ENCODE results near the gene SNTG2.
"Not testable (repeated sequence)": the region's sequence is repeated elsewhere in the genome, so short reads cannot be mapped to it uniquely, and the experiment has no call there.

The SNTG2 gene

GRCh38 chr2:1053786-1054185, 103.1 kb downstream of the SNTG2 start:
- DNase-seq (ENCODE audit: low spot score) = no peak

GRCh38 chr2:1054399-1054798, 103.8 kb downstream of the SNTG2 start:
- DNase-seq (ENCODE audit: low spot score) = no peak

- no peak for DNase-seq (ENCODE audit: low spot score)
These were observed 104.5 kb downstream of the SNTG2 start for GRCh38 chr2:1055014-1055595.

- no peak for DNase-seq (ENCODE audit: low spot score)
These were observed 109.7 kb downstream of the SNTG2 start for GRCh38 chr2:1060372-1060771.

GRCh38 chr2:1060987-1061386, 110.3 kb downstream of the SNTG2 start:
- no peak for DNase-seq (ENCODE audit: low spot score)

DNA sequence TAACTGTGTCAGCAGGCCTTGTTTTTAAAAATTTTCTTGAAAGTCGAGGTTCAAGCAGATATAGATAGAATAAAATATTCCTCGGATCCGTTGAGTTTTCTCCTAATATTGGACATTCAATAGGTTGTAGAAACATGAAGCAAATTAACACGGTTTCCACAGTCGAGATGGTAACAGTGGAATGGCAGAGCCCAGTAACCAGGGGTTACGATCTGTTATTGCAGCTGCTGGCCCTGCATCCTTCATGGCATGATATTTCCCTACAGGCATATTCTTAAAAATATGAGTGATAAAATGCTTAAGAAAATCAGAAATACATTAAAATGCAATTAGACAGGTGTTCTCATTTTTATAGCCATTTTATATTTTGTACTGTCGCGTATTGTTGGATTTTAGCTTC, 117.6 kb downstream of the SNTG2 start:
- DNase-seq (ENCODE audit: low spot score) = no peak

- no peak for DNase-seq (ENCODE audit: low spot score)
These were observed 118.2 kb downstream of the SNTG2 start for GRCh38 chr2:1068822-1069221.

- DNase-seq (ENCODE audit: low spot score) = no peak
These were observed 119.2 kb downstream of the SNTG2 start for GRCh38 chr2:1069847-1070246.

DNA sequence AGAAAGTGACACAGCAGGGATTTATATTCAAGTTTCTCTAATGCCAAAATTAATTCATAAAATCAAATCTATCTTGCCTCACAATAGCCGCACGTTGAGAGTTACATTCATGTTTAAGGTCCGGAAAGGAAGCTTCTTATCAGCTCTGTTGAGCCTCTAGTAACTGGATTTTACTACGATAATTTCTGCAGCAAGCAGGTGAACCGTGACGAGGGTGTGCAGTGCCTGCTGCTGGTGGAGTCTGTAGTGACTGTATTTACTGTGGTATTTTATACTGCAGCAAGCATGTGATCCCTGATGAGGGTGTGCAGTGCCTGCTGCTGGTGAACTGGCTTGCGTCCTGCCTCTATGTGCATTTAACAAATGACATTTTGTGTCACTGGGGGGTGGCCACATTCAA, 120.0 kb downstream of the SNTG2 start:
- no peak for DNase-seq (ENCODE audit: low spot score)

GRCh38 chr2:1071650-1072049, 121.0 kb downstream of the SNTG2 start:
- no peak for DNase-seq (ENCODE audit: low spot score)

- DNase-seq (ENCODE audit: low spot score) = no peak
These were observed 121.6 kb downstream of the SNTG2 start for GRCh38 chr2:1072250-1072649.

GRCh38 chr2:1077911-1078310, 127.3 kb downstream of the SNTG2 start:
- no peak for DNase-seq (ENCODE audit: low spot score)

DNA sequence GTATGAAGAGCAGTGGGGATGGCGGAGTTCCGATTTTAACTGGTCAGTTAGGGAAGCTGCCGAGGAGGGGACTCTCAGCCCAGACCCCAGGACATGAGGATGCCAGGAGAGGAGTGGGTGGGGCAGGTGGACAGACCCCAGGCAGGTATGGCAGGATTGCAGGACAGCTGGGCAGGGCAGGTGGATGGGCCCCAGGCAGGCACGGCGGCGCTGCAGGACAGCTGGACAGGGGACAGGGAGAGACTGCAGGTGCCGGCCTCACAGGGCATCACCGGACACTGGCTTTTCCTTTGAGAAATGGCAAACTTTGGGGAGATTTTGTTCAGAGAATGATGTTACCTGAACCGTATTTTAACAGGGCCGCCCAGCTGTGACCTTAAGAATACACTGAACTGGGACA, 127.7 kb downstream of the SNTG2 start:
- DNase-seq (ENCODE audit: low spot score) = no peak

DNA sequence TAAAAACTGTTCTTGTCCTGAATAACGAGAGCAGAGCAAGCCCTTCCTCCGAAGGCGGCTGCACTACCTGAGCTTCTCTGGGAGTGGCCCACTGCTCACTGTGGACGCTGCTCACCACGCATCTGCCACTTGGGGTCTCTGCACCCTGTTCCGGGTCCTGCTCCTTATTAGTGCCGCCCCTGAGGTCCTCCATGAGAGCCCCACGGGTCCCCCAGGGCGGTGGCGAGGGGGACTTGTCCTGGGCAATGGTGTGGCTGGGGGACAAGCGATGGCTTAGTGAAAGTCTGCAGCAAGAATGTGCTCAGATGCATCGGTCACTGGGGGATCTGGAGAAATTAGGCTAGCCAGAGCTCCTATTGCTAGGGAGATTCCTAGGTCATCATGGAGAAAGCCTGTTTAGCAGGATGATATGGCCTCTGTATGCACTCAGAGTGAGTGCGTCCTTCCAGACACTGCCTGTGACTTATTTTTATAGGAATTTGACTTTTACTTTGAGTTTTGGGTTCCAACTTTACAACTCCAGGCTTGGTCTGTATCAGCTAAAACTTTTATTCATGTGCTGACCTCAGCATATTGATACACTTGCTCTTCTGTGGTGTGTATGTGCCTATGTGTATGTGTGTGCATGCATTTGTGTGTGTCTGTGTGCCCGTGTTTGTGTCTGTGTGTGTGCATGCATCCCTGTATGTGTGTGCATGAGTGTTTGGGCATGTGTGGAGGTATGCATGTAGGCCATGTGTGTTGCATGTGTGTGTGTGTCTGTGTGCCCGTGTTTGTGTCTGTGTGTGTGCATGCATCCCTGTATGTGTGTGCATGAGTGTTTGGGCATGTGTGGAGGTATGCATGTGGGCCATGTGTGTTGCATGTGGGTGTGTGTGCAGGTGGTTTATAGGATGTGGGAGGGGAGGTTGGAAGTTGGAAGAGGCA, 129.5 kb downstream of the SNTG2 start:
- no peak for DNase-seq (ENCODE audit: low spot score)

GRCh38 chr2:1081451-1082225, 131.0 kb downstream of the SNTG2 start:
- DNase-seq (ENCODE audit: low spot score) = no peak

- no peak for DNase-seq (ENCODE audit: low spot score)
These were observed 132.0 kb downstream of the SNTG2 start for GRCh38 chr2:1082456-1083205.

- no peak for DNase-seq (ENCODE audit: low spot score)
These were observed 137.7 kb downstream of the SNTG2 start for GRCh38 chr2:1088192-1088860.

DNA sequence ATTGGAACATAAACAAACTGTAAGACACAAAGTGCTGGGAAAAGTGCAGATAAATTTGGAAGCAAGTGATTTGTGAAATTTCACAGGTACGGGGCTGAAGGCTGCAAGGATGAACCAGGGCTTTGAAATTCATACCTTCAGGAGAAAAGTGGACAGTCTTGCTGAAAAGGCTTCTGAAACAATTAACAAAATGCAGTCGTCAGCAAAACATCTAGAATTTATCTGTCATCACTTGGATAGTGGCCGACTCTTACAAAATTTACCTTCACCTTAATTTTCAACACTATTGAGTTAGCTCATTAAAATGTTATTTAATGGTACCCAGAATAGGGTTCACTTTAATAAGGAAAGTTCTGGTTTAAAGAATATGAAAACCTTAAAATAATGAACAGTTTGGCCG, 138.3 kb downstream of the SNTG2 start:
- no peak for DNase-seq (ENCODE audit: low spot score)

GRCh38 chr2:1091895-1092585, 141.4 kb downstream of the SNTG2 start:
- DNase-seq (ENCODE audit: low spot score) = no peak

- not testable (repeated sequence) for DNase-seq (ENCODE audit: low spot score)
These were observed 143.0 kb downstream of the SNTG2 start for GRCh38 chr2:1093668-1094067.

GRCh38 chr2:1097101-1097500, 146.5 kb downstream of the SNTG2 start:
- no peak for DNase-seq (ENCODE audit: low spot score)
